Right cardiac atrium (tissue), 5 donors: Measurements from ENCODE around the gene WT1. TPM values are rescaled to one million over a fixed set of nuclear protein-coding genes. Genes with fewer than 3 reads are reported as not detected.

Experiments used
- ATAC-seq, 2 donors: fragments of 200-7000 bp; cut with Tn5 transposase; one replicate each; pipeline versions ENCODE4 v1.8.0 to v1.9.1; 2020; ENCODE audit warnings: moderate library complexity in 2 of 2, mild to moderate bottlenecking in 1 of 2
- DNase-seq, 3 donors: peaks; one replicate each; pipeline ENCODE4 v3.0.0-alpha.2; 2020
- H3K27ac ChIP-seq: one replicate; pipeline ENCODE4 v1.5.1; 2013; ENCODE audit warnings: mild to moderate bottlenecking, low read length, control low read depth, moderate library complexity
- H3K27me3 ChIP-seq: one replicate; pipeline ENCODE4 v1.6.1; 2013; ENCODE audit not compliant: control insufficient read depth, insufficient read depth
- H3K4me1 ChIP-seq: one replicate; pipeline ENCODE4 v1.6.1; 2013; ENCODE audit warnings: low read length; ENCODE audit not compliant: control insufficient read depth, insufficient read depth
- H3K4me3 ChIP-seq: one replicate; pipeline ENCODE4 v1.5.1; 2013; ENCODE audit warnings: low read length, control low read depth
- H3K9me3 ChIP-seq: one replicate; pipeline ENCODE4 v1.6.1; 2013; ENCODE audit warnings: low read length; ENCODE audit not compliant: control insufficient read depth
- WGBS: extraction: QIAGEN DNeasy Blood & Tissue Kit; methylation state at CpG from one replicate; pipeline ENCODE4 v1.1.7; 2013; 5-methylcytosine and 5-hydroxymethylcytosine counted together
- intact Hi-C, 4 donors: fragments of 100-400 bp; cut with DNase I; formaldehyde crosslinking; loops; one replicate each; pipeline versions ENCODE4 v1.11.0 to v1.14.0; 2022 to 2023
- polyA plus RNA-seq: library from polyadenylated mRNA; stranded (reverse); fragments of 200-250 nt; gene quantifications from one replicate; pipeline ENCODE4 v1.2.3, GENCODE V29; 2013
- total RNA-seq, 4 donors: library from RNA; stranded (reverse); fragmentation: NEBNext Ultra II Directional; extraction: Animal tissue kit (Norgen Biotek cat#: 25700); gene quantifications; one replicate each; pipeline ENCODE4 v1.2.1, GENCODE V29; 2021
- donor health status: healthy with polysubstance abuse.
- donor health status: DM: no; HTN: yes; CAD: no.
- donor health status: DM: no; HTN: no; CAD: no.
- donor health status: DM: no; HTN: yes; CAD: no; lungs with severe emphysema.
- donor health status: DM: yes; HTN: yes; CAD: no.

Gene WT1
- total and polyA plus RNA-seq, 5 donors, result 1.4 to 3.0 (median 2.0) TPM

- peak; percentile 47 to 86 for ATAC-seq
- Histone ChIP-seq H3K9me3 (no peaks in the 10 kb centered on the region), H3K4me3 (no peak overlapping the region), H3K4me1 (peaks cover 4% of the 10 kb centered on the region), H3K27me3 (no peaks in the 10 kb centered on the region), H3K27ac (peak overlapping the region; percentile 62)
- peak in 1 of 3 donors; percentile 60 for DNase-seq
- WGBS, result 44% methylated on average over 12 of the region's 12 CpGs
- intact Hi-C loops, result no loop called here
These were observed 14.1 kb downstream of the WT1 start for GRCh38 chr11:32420937-32421901.

DNA sequence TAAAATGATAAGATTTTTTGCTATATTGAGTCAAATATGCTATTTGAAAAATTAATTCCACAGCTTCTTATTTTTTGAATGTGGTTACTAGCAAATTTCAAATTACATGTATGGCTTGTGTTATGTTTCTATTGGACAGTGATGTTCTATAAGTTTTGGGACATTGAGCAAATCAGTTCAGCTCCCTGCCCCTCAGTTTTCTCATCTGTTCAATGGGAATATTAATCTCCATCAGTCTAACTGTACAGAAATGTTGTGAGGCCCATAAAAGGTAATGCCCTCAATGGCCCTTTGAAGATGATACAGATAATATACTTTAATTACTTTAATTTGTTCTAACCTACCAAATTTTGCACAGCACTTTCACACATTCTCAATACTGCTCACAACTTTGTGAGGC is 15.2 kb downstream of the WT1 start:
- H3K4me3 ChIP-seq, result no peak overlapping the region
- no peak overlapping the region for H3K27ac ChIP-seq
- DNase-seq, result no peak
- no peaks in the 10 kb centered on the region for H3K9me3 ChIP-seq
- intact Hi-C loops, result no loop called here
- no peak for ATAC-seq
- peaks cover 4% of the 10 kb centered on the region for H3K4me1 ChIP-seq
- H3K27me3 ChIP-seq, result no peaks in the 10 kb centered on the region

DNA sequence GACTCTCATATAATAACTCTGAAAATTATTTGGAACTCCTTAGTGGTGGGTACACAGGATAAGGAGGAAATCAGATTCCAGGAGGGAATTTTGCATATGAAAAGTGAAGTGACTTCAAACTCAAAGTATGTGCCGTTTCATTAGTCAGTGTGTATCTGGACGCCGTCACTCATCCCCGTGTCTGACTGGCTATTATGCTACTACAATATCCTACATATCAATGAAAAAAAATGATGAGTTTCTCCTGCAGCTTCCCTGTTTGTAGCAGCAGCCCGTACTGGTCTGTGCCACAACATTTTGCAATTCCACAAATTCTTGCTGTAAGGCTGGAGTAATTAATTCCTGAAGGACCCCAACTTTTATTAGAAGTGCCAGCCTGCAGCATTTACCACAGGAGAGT is 16.5 kb downstream of the WT1 start:
- intact Hi-C loops, result no loop called here
- no peak for DNase-seq
- Histone ChIP-seq H3K4me3 (no peak overlapping the region), H3K27me3 (no peaks in the 10 kb centered on the region), H3K27ac (no peak overlapping the region), H3K9me3 (no peaks in the 10 kb centered on the region), H3K4me1 (peaks cover 4% of the 10 kb centered on the region)
- 50% methylated on average over 5 of the region's 5 CpGs for WGBS
- no peak for ATAC-seq

- DNase-seq, result no peak
- 83% methylated on average over 3 of the region's 3 CpGs for WGBS
- peaks cover 1% of the 10 kb centered on the region for H3K27me3 ChIP-seq
These were observed 17.5 kb downstream of the WT1 start for GRCh38 chr11:32417806-32418205.

GRCh38 chr11:32416301-32416700 is 19.0 kb downstream of the WT1 start:
- ATAC-seq (no peak), DNase-seq (no peak)
- Histone ChIP-seq H3K9me3 (no peaks in the 10 kb centered on the region), H3K27ac (no peak overlapping the region), H3K4me3 (no peak overlapping the region), H3K4me1 (peaks cover 3% of the 10 kb centered on the region), H3K27me3 (peaks cover 2% of the 10 kb centered on the region)
- intact Hi-C loops, result no loop called here
- WGBS, result 95% methylated on average over 4 of the region's 4 CpGs

More at GRCh38 chr11:32417806-32418205, 17.5 kb downstream of the WT1 start:
- intact Hi-C loops, result no loop called here
- no peak overlapping the region for H3K27ac ChIP-seq
- ATAC-seq, result no peak
- no peaks in the 10 kb centered on the region for H3K9me3 ChIP-seq
- peaks cover 4% of the 10 kb centered on the region for H3K4me1 ChIP-seq
- no peak overlapping the region for H3K4me3 ChIP-seq

DNA sequence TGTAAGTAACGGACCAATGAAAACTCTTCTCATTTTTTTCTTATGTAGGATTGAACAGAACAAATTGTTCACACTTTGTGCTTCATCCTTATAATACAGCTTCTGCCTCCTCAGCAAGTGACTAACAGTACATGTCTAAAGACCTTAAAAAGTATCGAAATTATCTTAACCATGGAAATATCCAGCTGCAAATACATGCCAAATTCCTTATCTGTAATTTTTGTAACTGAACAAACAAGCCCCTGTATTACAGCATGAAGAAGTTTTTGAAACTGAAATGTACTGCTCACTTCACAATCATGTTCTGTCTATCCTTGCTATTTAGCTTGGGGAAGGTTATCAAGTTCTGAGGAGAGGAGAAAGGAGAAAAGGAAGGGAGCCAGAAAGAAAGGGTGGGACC is 20.4 kb downstream of the WT1 start:
- DNase-seq, result no peak
- Histone ChIP-seq H3K4me3 (no peak overlapping the region), H3K4me1 (peaks cover 1% of the 10 kb centered on the region), H3K27me3 (peaks cover 2% of the 10 kb centered on the region), H3K9me3 (no peaks in the 10 kb centered on the region), H3K27ac (no peak overlapping the region)
- WGBS, result 71% methylated on average over 2 of the region's 2 CpGs
- ATAC-seq, result no peak
- intact Hi-C loops, result no loop called here

DNA sequence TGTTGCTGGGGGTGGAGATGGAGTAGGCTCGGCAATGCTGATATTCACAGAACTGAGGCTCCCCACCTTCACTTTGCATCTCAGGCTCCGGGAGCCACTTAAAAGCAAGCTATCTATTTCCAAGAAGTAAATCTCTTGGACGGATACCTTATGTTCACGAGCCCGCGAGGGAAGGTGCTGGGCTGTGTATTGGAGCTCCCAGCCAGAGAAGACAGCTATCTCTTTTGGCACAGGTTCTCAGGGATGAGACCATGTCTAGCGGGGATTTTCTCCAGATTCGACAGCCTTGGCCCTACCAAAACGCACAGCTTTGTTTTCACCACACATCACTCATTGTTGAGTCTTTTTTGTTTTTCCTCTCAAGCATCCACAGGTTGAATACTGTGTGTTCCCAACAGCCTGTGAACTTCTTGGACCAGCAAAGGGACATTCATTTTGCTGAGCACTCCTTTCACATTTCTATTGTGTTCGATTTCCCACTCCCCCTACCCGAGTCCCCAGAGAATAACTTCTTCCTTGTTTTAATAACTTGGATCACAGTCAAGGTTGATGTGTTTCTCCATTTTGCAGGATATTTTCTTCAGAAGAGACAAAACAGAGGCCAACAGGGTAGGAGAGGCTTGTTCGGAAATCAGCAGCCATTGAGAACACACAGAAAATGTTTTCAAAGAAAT is 23.3 kb downstream of the WT1 start:
- H3K4me3 ChIP-seq, result no peak overlapping the region
- no peaks in the 10 kb centered on the region for H3K9me3 ChIP-seq
- peaks cover 1% of the 10 kb centered on the region for H3K4me1 ChIP-seq
- 54% methylated on average over 12 of the region's 12 CpGs for WGBS
- peaks cover 2% of the 10 kb centered on the region for H3K27me3 ChIP-seq
- no peak for ATAC-seq
- no peak for DNase-seq
- no peak overlapping the region for H3K27ac ChIP-seq
- intact Hi-C loops, result no loop called here

DNA sequence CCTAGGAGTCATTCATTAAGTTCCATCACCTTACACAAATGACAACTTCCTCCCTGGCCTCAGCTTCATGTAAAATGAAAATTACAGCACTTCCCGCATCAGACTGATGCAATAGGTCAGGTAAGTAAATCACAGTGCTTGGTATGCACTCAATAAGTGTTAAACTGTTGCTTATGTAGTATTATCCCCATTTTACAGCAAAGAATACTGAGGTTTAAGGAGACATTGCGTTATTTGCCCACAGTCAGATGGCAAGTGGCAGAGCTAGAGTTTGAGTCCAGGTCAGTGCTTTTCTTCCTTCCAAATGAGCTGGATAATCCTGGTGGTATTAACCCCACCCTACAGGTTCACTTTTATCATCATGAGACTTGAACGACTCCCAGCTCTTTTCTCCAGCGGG is 29.7 kb downstream of the WT1 start:
- H3K9me3 ChIP-seq, result no peaks in the 10 kb centered on the region
- no peak overlapping the region for H3K4me3 ChIP-seq
- H3K4me1 ChIP-seq, result no peaks in the 10 kb centered on the region
- intact Hi-C loops, result no loop called here
- H3K27ac ChIP-seq, result no peak overlapping the region
- ATAC-seq (no peak), DNase-seq (no peak)
- no peaks in the 10 kb centered on the region for H3K27me3 ChIP-seq
- WGBS, result 91% methylated on average over 4 of the region's 4 CpGs

DNA sequence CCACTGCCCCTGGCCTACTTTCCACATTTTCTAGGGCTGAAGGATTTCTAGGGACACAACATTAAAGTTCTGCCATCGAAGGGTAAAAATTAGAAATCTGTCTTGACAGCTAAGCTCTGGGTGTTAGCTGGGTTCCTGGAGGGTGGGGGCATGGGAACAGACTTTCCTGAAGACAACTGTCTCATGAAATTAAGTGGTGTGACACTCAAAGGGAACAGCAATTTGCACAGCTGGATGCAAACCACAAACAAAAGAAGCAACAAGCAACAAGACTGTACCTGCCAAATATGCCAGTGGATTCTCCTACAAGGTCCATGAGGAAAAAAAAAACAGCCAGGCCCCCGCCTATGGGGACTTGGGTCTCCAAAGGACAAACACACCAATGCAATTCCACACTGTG is 32.5 kb downstream of the WT1 start:
- WGBS, result 89% methylated on average over 2 of the region's 2 CpGs
- DNase-seq (no peak), ATAC-seq (no peak)
- no peak overlapping the region for H3K27ac ChIP-seq
- no peaks in the 10 kb centered on the region for H3K9me3 ChIP-seq
- no peak overlapping the region for H3K4me3 ChIP-seq
- intact Hi-C loops, result no loop called here
- H3K4me1 ChIP-seq, result no peaks in the 10 kb centered on the region
- no peaks in the 10 kb centered on the region for H3K27me3 ChIP-seq

GRCh38 chr11:32400670-32401369 is 34.5 kb downstream of the WT1 start:
- H3K4me1 ChIP-seq, result no peaks in the 10 kb centered on the region
- H3K27ac ChIP-seq, result no peak overlapping the region
- intact Hi-C loops, result no loop called here
- no peaks in the 10 kb centered on the region for H3K9me3 ChIP-seq
- H3K4me3 ChIP-seq, result no peak overlapping the region
- ATAC-seq, result no peak
- H3K27me3 ChIP-seq, result no peaks in the 10 kb centered on the region
- no peak for DNase-seq
- 63% methylated on average over 5 of the region's 5 CpGs for WGBS

DNA sequence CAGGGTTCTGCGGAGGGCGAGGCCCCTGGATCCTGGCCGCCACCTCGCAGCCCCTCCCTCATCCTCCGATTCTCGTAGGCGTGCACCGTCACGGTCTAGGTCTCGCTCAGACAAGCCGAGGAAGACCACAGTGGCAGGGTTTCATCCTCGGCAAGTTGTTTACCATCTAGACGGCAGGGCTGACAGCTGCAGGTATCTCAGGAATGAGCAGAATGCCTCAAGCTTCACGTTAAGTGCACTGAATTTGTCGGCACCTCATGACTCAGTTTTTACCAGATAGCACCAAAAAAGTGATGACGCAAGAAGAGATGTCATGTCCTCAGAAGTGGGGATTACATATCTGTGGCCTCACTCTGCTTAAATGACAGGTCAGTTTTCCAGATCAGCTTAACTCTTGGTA is 35.1 kb downstream of the WT1 start:
- 49% methylated on average over 16 of the region's 16 CpGs for WGBS
- intact Hi-C loops, result no loop called here
- no peaks in the 10 kb centered on the region for H3K27me3 ChIP-seq

More for the DNA sequence above, 35.1 kb downstream of the WT1 start:
- no peaks in the 10 kb centered on the region for H3K9me3 ChIP-seq
- no peak for ATAC-seq
- DNase-seq, result no peak
- no peaks in the 10 kb centered on the region for H3K4me1 ChIP-seq
- H3K27ac ChIP-seq, result no peak overlapping the region
- H3K4me3 ChIP-seq, result no peak overlapping the region
